ENCODE measurements around the gene TAS2R4.

- no peak for TF ChIP-seq CTCF (conservative IDR thresholded peaks at IDR 0.05 in 1 of 2, IDR thresholded peaks at IDR 0.05 in 1 of 2; ENCODE audit: extremely low read depth in 1 of 2, insufficient read depth in 1 of 2, low read depth in 1 of 2, low read length in 2 of 2)
- TF ChIP-seq EZH2 (IDR thresholded peaks at IDR 0.05; ENCODE audit: borderline replicate concordance, low read length): no peak
Measured at GRCh38 chr7:141744131-141744530, 32.3 kb upstream of the TAS2R4 start.

Data from mammary epithelial cell (primary cell).